Smooth muscle cell (in vitro differentiated cells): ENCODE results near the gene CLUH. TPM values are rescaled to one million over a fixed set of nuclear protein-coding genes. Genes with fewer than 3 reads are reported as not detected.

ENCODE experiments used
- DNase-seq: peaks from one replicate; lab custom pipeline; 2025; ENCODE audit not compliant: unreplicated experiment; lab: John Stamatoyannopoulos, UW
- H2AFZ ChIP-seq: fragments of 200-600 bp; sonication (generic); 2 replicates; pipeline ENCODE4 v1.6.0; 2016; ENCODE audit warnings: antibody characterized with exemption, low read depth, mild to moderate bottlenecking
- H3F3A ChIP-seq: fragments of 200-600 bp; sonication (generic); 2 replicates; pipeline ENCODE4 v1.6.0; 2017; ENCODE audit warnings: antibody characterized with exemption, low read depth
- H3K27ac ChIP-seq: fragments of 200-600 bp; sonication (generic); 2 replicates; pipeline ENCODE4 v1.5.1; 2016; ENCODE audit warnings: low read depth, mild to moderate bottlenecking
- H3K27me3 ChIP-seq: fragments of 200-600 bp; sonication (generic); 2 replicates; pipeline ENCODE4 v1.6.1; 2016; ENCODE audit warnings: low read depth, mild to moderate bottlenecking
- H3K36me3 ChIP-seq: fragments of 200-600 bp; sonication (generic); 2 replicates; pipeline ENCODE4 v1.5.1; 2016; ENCODE audit warnings: low read depth
- H3K4me1 ChIP-seq: fragments of 200-600 bp; sonication (generic); 2 replicates; pipeline ENCODE4 v1.5.1; 2016; ENCODE audit warnings: low read depth
- H3K4me2 ChIP-seq: fragments of 200-600 bp; sonication (generic); 2 replicates; pipeline ENCODE4 v1.6.0; 2016; ENCODE audit warnings: mild to moderate bottlenecking
- H3K4me3 ChIP-seq: fragments of 200-600 bp; sonication (generic); 2 replicates; pipeline ENCODE4 v1.5.1; 2016; ENCODE audit warnings: mild to moderate bottlenecking
- H3K79me2 ChIP-seq: fragments of 200-600 bp; sonication (generic); 2 replicates; pipeline ENCODE4 v1.6.0; 2016; ENCODE audit warnings: low read depth, mild to moderate bottlenecking
- H3K9ac ChIP-seq: fragments of 200-600 bp; sonication (generic); 2 replicates; pipeline ENCODE4 v1.6.0; 2016; ENCODE audit warnings: low read depth
- H3K9me3 ChIP-seq: fragments of 200-600 bp; sonication (generic); replicated peaks from 2 replicates; pipeline ENCODE4 v1.5.1; 2016; ENCODE audit warnings: low read depth
- H4K20me1 ChIP-seq: fragments of 200-600 bp; sonication (generic); 2 replicates; pipeline ENCODE4 v1.6.0; 2016; ENCODE audit warnings: low read depth
- CTCF ChIP-seq: fragments of 200-600 bp; sonication (generic); IDR thresholded peaks from 2 replicates; pipeline ENCODE4 v1.5.1; 2017; ENCODE audit warnings: borderline replicate concordance, mild to moderate bottlenecking, antibody characterized with exemption; ENCODE audit not compliant: insufficient read depth, poor library complexity, severe bottlenecking
- WGBS: methylation state at CpG from one replicate; pipeline ENCODE4 v1.1.7; 2016; ENCODE audit warnings: low lambda C conversion rate; 5-methylcytosine and 5-hydroxymethylcytosine counted together
- polyA plus RNA-seq: library from polyadenylated mRNA; unstranded; fragments of >200 nt; fragmentation: Nextera tagmentation; extraction: Ambion mirVana; gene quantifications from 2 replicates; pipeline ENCODE4 v1.2.1, GENCODE V29; 2016
- total RNA-seq: library from RNA; depleted of rRNA; stranded (reverse); fragments of >200 nt; gene quantifications from 2 replicates; pipeline ENCODE4 v1.2.3, GENCODE V29; 2014

CLUH gene
- total and polyA plus RNA-seq, 2 experiments from 2014 or later = 13.4 to 15.4 TPM

- Histone ChIP-seq H3K27ac (peak overlapping the region; percentile 20), H3K4me2 (no peak overlapping the region), H3K79me2 (no peaks in the 10 kb centered on the region), H3K9me3 (no peaks in the 10 kb centered on the region), H3F3A (peaks cover 43% of the 10 kb centered on the region), H3K27me3 (no peaks in the 10 kb centered on the region), H3K4me3 (no peak overlapping the region), H4K20me1 (peaks cover 41% of the 10 kb centered on the region), H3K9ac (no peak overlapping the region), H3K4me1 (no peaks in the 10 kb centered on the region), H3K36me3 (peaks cover 13% of the 10 kb centered on the region), H2AFZ (no peak overlapping the region)
- 97% methylated on average over 6 of the region's 6 CpGs for WGBS
- DNase-seq = no peak
- no peak for TF ChIP-seq CTCF
Measured at GRCh38 chr17:2687074-2687418, 24.5 kb downstream of the CLUH start.

GRCh38 chr17:2685696-2686095, 25.9 kb downstream of the CLUH start:
- Histone ChIP-seq H3K9me3 (no peaks in the 10 kb centered on the region), H3K4me2 (no peak overlapping the region), H3F3A (peaks cover 45% of the 10 kb centered on the region), H3K36me3 (peaks cover 16% of the 10 kb centered on the region), H3K4me1 (no peaks in the 10 kb centered on the region), H3K9ac (no peak overlapping the region), H3K27me3 (no peaks in the 10 kb centered on the region), H4K20me1 (peaks cover 52% of the 10 kb centered on the region), H2AFZ (no peak overlapping the region), H3K79me2 (no peaks in the 10 kb centered on the region), H3K27ac (peak overlapping the region; percentile 43), H3K4me3 (no peak overlapping the region)
- 89% methylated on average over 15 of the region's 15 CpGs for WGBS
- no peak for DNase-seq
- TF ChIP-seq CTCF = no peak

GRCh38 chr17:2684549-2684948, 27.0 kb downstream of the CLUH start:
- Histone ChIP-seq H3K79me2 (peaks cover 5% of the 10 kb centered on the region), H4K20me1 (peaks cover 63% of the 10 kb centered on the region), H2AFZ (no peak overlapping the region), H3F3A (peaks cover 45% of the 10 kb centered on the region), H3K9ac (no peak overlapping the region), H3K4me3 (no peak overlapping the region), H3K4me1 (no peaks in the 10 kb centered on the region), H3K27ac (no peak overlapping the region), H3K27me3 (no peaks in the 10 kb centered on the region), H3K4me2 (no peak overlapping the region), H3K9me3 (no peaks in the 10 kb centered on the region), H3K36me3 (peaks cover 26% of the 10 kb centered on the region)
- DNase-seq = no peak
- TF ChIP-seq CTCF = no peak
- WGBS = 94% methylated on average over 18 of the region's 18 CpGs

GRCh38 chr17:2683912-2684311, 27.7 kb downstream of the CLUH start:
- Histone ChIP-seq H3K79me2 (peaks cover 7% of the 10 kb centered on the region), H3K4me3 (no peak overlapping the region), H3K4me1 (no peaks in the 10 kb centered on the region), H3K9me3 (no peaks in the 10 kb centered on the region), H3F3A (peaks cover 45% of the 10 kb centered on the region), H3K9ac (no peak overlapping the region), H3K27ac (no peak overlapping the region), H3K36me3 (peaks cover 26% of the 10 kb centered on the region), H3K4me2 (no peak overlapping the region), H4K20me1 (peaks cover 66% of the 10 kb centered on the region), H2AFZ (no peak overlapping the region), H3K27me3 (no peaks in the 10 kb centered on the region)
- WGBS = 80% methylated on average over 8 of the region's 8 CpGs
- no peak for TF ChIP-seq CTCF
- DNase-seq = no peak
